ENCODE measurements around the gene RNU7-1. TPM values are rescaled to one million over a fixed set of nuclear protein-coding genes. Genes with fewer than 3 reads are reported as not detected.
A peak's percentile ranks its signal among the peaks of the same experiment; 100 is the strongest.

Gene RNU7-1
- total and polyA plus RNA-seq, 7 experiments from 2014 or later = not detected

GRCh38 chr12:6923003-6923732 is 20.4 kb upstream of the RNU7-1 start:
- DNase-seq = no peak
- Histone ChIP-seq H3K4me1 (ENCODE audit: control insufficient read depth in 2 of 2, insufficient read depth in 2 of 2, low read length in 2 of 2) (peaks cover 8 to 13% of the 10 kb centered on the region in 2 donors), H3K27me3 (ENCODE audit: control insufficient read depth in 2 of 2, insufficient read depth in 2 of 2, low read length in 2 of 2) (no peaks in the 10 kb centered on the region), H3K27ac (ENCODE audit: low read depth, low read length) (peak overlapping the region; percentile 4), H3K4me3 (ENCODE audit: low read length) (no peak overlapping the region), H3K36me3 (ENCODE audit: control insufficient read depth in 2 of 3, insufficient read depth in 3 of 3, low read length in 3 of 3) (peaks cover 0 to 50% (median 8%) of the 10 kb centered on the region in 3 experiments), H3K9me3 (ENCODE audit: control insufficient read depth in 2 of 3, low read length in 3 of 3) (no peaks in the 10 kb centered on the region)
- Mint-ChIP-seq H3K27ac (peak overlapping the region in 7 of 9 donors; percentile 28 to 90 (median 69)), H3K27me3 (no peaks in the 10 kb centered on the region), H3K9me3 (no peaks in the 10 kb centered on the region), H3K36me3 (peaks cover 0 to 27% (median 9%) of the 10 kb centered on the region in 5 donors), H3K4me1 (peaks cover 15 to 53% (median 22%) of the 10 kb centered on the region in 7 donors), H3K4me3 (no peak overlapping the region)
- ChIA-PET POLR2A (interaction anchor here (1.1 to 23.3 kb wide), 5 partner anchors 8 to 50 kb away, joined by 3 to 367 read pairs (median 25); partner anchors contain the start of genes C12orf57, ENO2, PTPN6 and RNU7-1), CTCF (interaction anchor here (0.5 to 4.4 kb wide), 13 partner anchors 13 to 1038 kb away, joined by 3 to 47 read pairs (median 7); partner anchors contain the start of genes C1RL, LPCAT3 and SPSB2)
- intact Hi-C loops (cut with micrococcal nuclease) = no loop called here
- ATAC-seq = no peak

GRCh38 chr12:6923851-6924250 is 19.8 kb upstream of the RNU7-1 start:
- POLR2A ChIA-PET = interaction anchor here (0.8 to 23.3 kb wide), 6 partner anchors 9 to 51 kb away, joined by 3 to 367 read pairs (median 14); partner anchors contain the start of genes C12orf57, ENO2, PTPN6 and RNU7-1
- H3K27me3 Mint-ChIP-seq = no peaks in the 10 kb centered on the region
- no peak for DNase-seq

GRCh38 chr12:6925239-6925539 is 18.4 kb upstream of the RNU7-1 start:
- Histone ChIP-seq H3K4me3 (ENCODE audit: low read length) (no peak overlapping the region), H3K27ac (ENCODE audit: low read depth, low read length) (peak overlapping the region; percentile 61), H3K4me1 (ENCODE audit: control insufficient read depth in 2 of 2, insufficient read depth in 2 of 2, low read length in 2 of 2) (peaks cover 16 to 29% of the 10 kb centered on the region in 2 donors), H3K27me3 (ENCODE audit: control insufficient read depth in 2 of 2, insufficient read depth in 2 of 2, low read length in 2 of 2) (no peaks in the 10 kb centered on the region), H3K9me3 (ENCODE audit: control insufficient read depth in 2 of 3, low read length in 3 of 3) (no peaks in the 10 kb centered on the region), H3K36me3 (ENCODE audit: control insufficient read depth in 2 of 3, insufficient read depth in 3 of 3, low read length in 3 of 3) (peaks cover 0 to 37% (median 3%) of the 10 kb centered on the region in 3 experiments)
- ATAC-seq = no peak
- peak overlapping the region in 8 of 10 donors; percentile 42 to 90 (median 66) for H3K4me3 Mint-ChIP-seq
- peak overlapping the region; percentile 15 to 92 (median 81) for H3K27ac Mint-ChIP-seq
- peaks cover 32 to 59% (median 38%) of the 10 kb centered on the region in 7 donors for H3K4me1 Mint-ChIP-seq
- DNase-seq = no peak
- no peaks in the 10 kb centered on the region for H3K9me3 Mint-ChIP-seq
- POLR2A ChIA-PET = interaction anchor here (0.6 to 23.3 kb wide), 9 partner anchors 10 to 184 kb away, joined by 3 to 367 read pairs (median 5); partner anchors contain the start of genes C12orf57, C1RL, ENO2 and LPCAT3
- CTCF ChIA-PET = interaction anchor here (1.1 to 4.4 kb wide), 16 partner anchors 11 to 188 kb away, joined by 3 to 47 read pairs (median 14); partner anchors contain the start of genes C12orf57, C1RL, ENO2 and RNU7-1
- intact Hi-C loops (cut with micrococcal nuclease) = loop anchor here in 1 of 2 donors (2.0 kb wide), 1 partner anchor 56 kb away; no protein-coding TSS in a partner anchor
- H3K27me3 Mint-ChIP-seq = no peaks in the 10 kb centered on the region
- peaks cover 0 to 16% (median 0%) of the 10 kb centered on the region in 5 donors for H3K36me3 Mint-ChIP-seq

More at GRCh38 chr12:6923851-6924250, 19.8 kb upstream of the RNU7-1 start:
- intact Hi-C loops (cut with micrococcal nuclease) = loop anchor here (1.0 to 2.0 kb wide), 15 partner anchors 10 to 220 kb away; partner anchors contain the start of genes C1R (in 2 of the 2), C1RL (in 2 of the 2), LPCAT3 (in 2 of the 2) and C12orf57 (in 1 of the 2)
- no peaks in the 10 kb centered on the region for H3K27me3 ChIP-seq (ENCODE audit: control insufficient read depth in 2 of 2, insufficient read depth in 2 of 2, low read length in 2 of 2)
- Mint-ChIP-seq H3K4me1 (peaks cover 20 to 57% (median 27%) of the 10 kb centered on the region in 7 donors), H3K27ac (peak overlapping the region; percentile 38 to 92 (median 86)), H3K9me3 (no peaks in the 10 kb centered on the region), H3K4me3 (no peak overlapping the region), H3K36me3 (peaks cover 0 to 27% (median 9%) of the 10 kb centered on the region in 5 donors)
- peaks cover 0 to 48% (median 8%) of the 10 kb centered on the region in 3 experiments for H3K36me3 ChIP-seq (ENCODE audit: control insufficient read depth in 2 of 3, insufficient read depth in 3 of 3, low read length in 3 of 3)
- H3K9me3 ChIP-seq (ENCODE audit: control insufficient read depth in 2 of 3, low read length in 3 of 3) = no peaks in the 10 kb centered on the region
- CTCF ChIA-PET = interaction anchor here (0.6 to 4.4 kb wide), 21 partner anchors 10 to 1037 kb away, joined by 3 to 47 read pairs (median 8); partner anchors contain the start of genes C12orf57, C1RL, ENO2 and LPCAT3
- peak overlapping the region; percentile 61 for H3K27ac ChIP-seq (ENCODE audit: low read depth, low read length)
- ATAC-seq = no peak
- H3K4me3 ChIP-seq (ENCODE audit: low read length) = no peak overlapping the region
- peaks cover 12 to 17% of the 10 kb centered on the region in 2 donors for H3K4me1 ChIP-seq (ENCODE audit: control insufficient read depth in 2 of 2, insufficient read depth in 2 of 2, low read length in 2 of 2)

- Histone ChIP-seq H3K4me3 (ENCODE audit: low read length) (no peak overlapping the region), H3K27ac (ENCODE audit: low read depth, low read length) (no peak overlapping the region), H3K9me3 (ENCODE audit: control insufficient read depth in 2 of 3, low read length in 3 of 3) (no peaks in the 10 kb centered on the region), H3K27me3 (ENCODE audit: control insufficient read depth in 2 of 2, insufficient read depth in 2 of 2, low read length in 2 of 2) (no peaks in the 10 kb centered on the region), H3K4me1 (ENCODE audit: control insufficient read depth in 2 of 2, insufficient read depth in 2 of 2, low read length in 2 of 2) (peaks cover 16 to 29% of the 10 kb centered on the region in 2 donors), H3K36me3 (ENCODE audit: control insufficient read depth in 2 of 3, insufficient read depth in 3 of 3, low read length in 3 of 3) (peaks cover 0 to 33% (median 3%) of the 10 kb centered on the region in 3 experiments)
- no peak for ATAC-seq
- ChIA-PET CTCF (interaction anchor here (0.8 to 4.4 kb wide), 17 partner anchors 10 to 220 kb away, joined by 3 to 47 read pairs (median 13); partner anchors contain the start of genes C12orf57, C1RL, ENO2 and RNU7-1), POLR2A (interaction anchor here (0.6 to 23.3 kb wide), 9 partner anchors 11 to 184 kb away, joined by 3 to 367 read pairs (median 5); partner anchors contain the start of genes C12orf57, C1RL, ENO2 and LPCAT3)
- H3K4me1 Mint-ChIP-seq = peaks cover 32 to 61% (median 42%) of the 10 kb centered on the region in 7 donors
- H3K4me3 Mint-ChIP-seq = peak overlapping the region; percentile 13 to 99 (median 88)
- intact Hi-C loops (cut with micrococcal nuclease) = loop anchor here in 1 of 2 donors (2.0 kb wide), 1 partner anchor 57 kb away; no protein-coding TSS in a partner anchor
- H3K9me3 Mint-ChIP-seq = no peaks in the 10 kb centered on the region
- peaks cover 0 to 16% (median 0%) of the 10 kb centered on the region in 5 donors for H3K36me3 Mint-ChIP-seq
- no peaks in the 10 kb centered on the region for H3K27me3 Mint-ChIP-seq
- DNase-seq = no peak
- H3K27ac Mint-ChIP-seq = peak overlapping the region in 8 of 9 donors; percentile 15 to 98 (median 67)
Observed at GRCh38 chr12:6925540-6926279, 17.9 kb upstream of the RNU7-1 start.

- Mint-ChIP-seq H3K36me3 (peaks cover 0 to 8% (median 0%) of the 10 kb centered on the region in 5 donors), H3K27ac (peak within 1 kb of the TSS; percentile 88 to 98 (median 95)), H3K4me1 (peaks cover 38 to 69% (median 56%) of the 10 kb centered on the region in 7 donors), H3K9me3 (no peaks in the 10 kb centered on the region), H3K4me3 (peak within 1 kb of the TSS; percentile 85 to 99 (median 92)), H3K27me3 (no peaks in the 10 kb centered on the region)
- H3K27ac ChIP-seq (ENCODE audit: low read depth, low read length) = peak within 1 kb of the TSS; percentile 86
- H3K36me3 ChIP-seq (ENCODE audit: control insufficient read depth in 2 of 3, insufficient read depth in 3 of 3, low read length in 3 of 3) = peaks cover 0 to 16% (median 0%) of the 10 kb centered on the region in 3 experiments
- peak; percentile 35 for ATAC-seq
- H3K4me3 ChIP-seq (ENCODE audit: low read length) = peak within 1 kb of the TSS; percentile 64
- intact Hi-C loops (cut with micrococcal nuclease) = no loop called here
- H3K4me1 ChIP-seq (ENCODE audit: control insufficient read depth in 2 of 2, insufficient read depth in 2 of 2, low read length in 2 of 2) = peaks cover 16 to 37% of the 10 kb centered on the region in 2 donors
- no peaks in the 10 kb centered on the region for H3K27me3 ChIP-seq (ENCODE audit: control insufficient read depth in 2 of 2, insufficient read depth in 2 of 2, low read length in 2 of 2)
- POLR2A ChIA-PET = interaction anchor here (0.6 to 23.3 kb wide), 12 partner anchors 10 to 232 kb away, joined by 3 to 367 read pairs (median 4); partner anchors contain the start of genes C12orf57, ENO2, PTPN6 and RNU7-1
- H3K9me3 ChIP-seq (ENCODE audit: control insufficient read depth in 2 of 3, low read length in 3 of 3) = no peaks in the 10 kb centered on the region
- peak in 5 of 9 donors; percentile 41 to 66 (median 43) for DNase-seq
- CTCF ChIA-PET = interaction anchor here (1.0 to 4.4 kb wide), 5 partner anchors 8 to 180 kb away, joined by 3 to 47 read pairs (median 8); no protein-coding TSS in a partner anchor
Observed at GRCh38 chr12:6927379-6928021, 16.1 kb upstream of the RNU7-1 start, which contains the start of gene ATN1. Gene ATN1, plus strand, starts transcription at chr12:6927959. Its CDS starts 6,043 bp downstream, at chr12:6934002.

All from naive thymus-derived CD4-positive, alpha-beta T cell (primary cell).